Jurkat, Clone E6-1 (cell line): ENCODE measurements around the gene ENO2.
"Not testable (repeated sequence)": the region's sequence is repeated elsewhere in the genome, so short reads cannot be mapped to it uniquely, and the experiment has no call there.

Experiments used
- DNase-seq: peaks from one replicate; pipeline ENCODE4 v3.0.0-alpha.2; 2011; ENCODE audit warnings: low read depth, low spot score
- H3K4me3 ChIP-seq: 2 replicates; pipeline ENCODE4 v1.5.1; 2011; ENCODE audit warnings: mild to moderate bottlenecking, low read length, control low read depth, moderate library complexity

The ENO2 gene

DNA sequence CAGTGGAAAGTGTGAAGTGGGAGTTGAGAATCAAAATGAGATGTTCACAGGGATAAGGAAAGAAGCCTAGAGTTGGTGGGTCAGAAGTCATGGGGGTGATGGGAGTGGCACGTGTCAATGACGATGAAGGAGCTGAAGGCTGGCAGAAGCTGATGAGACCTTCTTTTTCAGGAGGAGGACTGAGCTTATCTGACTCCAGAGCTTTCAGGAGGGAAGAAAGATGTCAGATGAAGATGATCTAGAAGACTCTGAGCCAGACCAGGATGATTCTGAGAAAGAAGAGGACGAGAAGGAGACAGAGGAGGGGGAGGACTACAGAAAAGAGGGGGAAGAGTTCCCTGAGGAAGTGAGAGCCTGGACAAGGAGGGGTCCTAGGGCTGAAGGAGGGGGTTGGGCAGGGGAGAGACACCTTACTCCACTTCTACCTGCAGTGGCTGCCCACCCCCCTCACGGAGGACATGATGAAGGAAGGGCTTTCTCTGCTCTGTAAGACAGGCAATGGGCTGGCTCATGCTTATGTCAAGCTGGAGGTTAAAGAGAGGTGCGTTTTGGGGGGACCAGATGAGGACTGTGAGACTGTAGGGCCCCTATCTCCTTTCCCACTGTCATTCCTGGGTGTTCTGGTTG is 8.9 kb upstream of the ENO2 start:
- no peak for DNase-seq
- H3K4me3 ChIP-seq = peak overlapping the region; percentile 90

GRCh38 chr12:6908141-6908540 is 6.2 kb upstream of the ENO2 start:
- DNase-seq, H3K4me3 ChIP-seq: not testable (repeated sequence)

- no peak overlapping the region for H3K4me3 ChIP-seq
- DNase-seq = no peak
Observed at GRCh38 chr12:6909421-6910145, 4.8 kb upstream of the ENO2 start.

DNA sequence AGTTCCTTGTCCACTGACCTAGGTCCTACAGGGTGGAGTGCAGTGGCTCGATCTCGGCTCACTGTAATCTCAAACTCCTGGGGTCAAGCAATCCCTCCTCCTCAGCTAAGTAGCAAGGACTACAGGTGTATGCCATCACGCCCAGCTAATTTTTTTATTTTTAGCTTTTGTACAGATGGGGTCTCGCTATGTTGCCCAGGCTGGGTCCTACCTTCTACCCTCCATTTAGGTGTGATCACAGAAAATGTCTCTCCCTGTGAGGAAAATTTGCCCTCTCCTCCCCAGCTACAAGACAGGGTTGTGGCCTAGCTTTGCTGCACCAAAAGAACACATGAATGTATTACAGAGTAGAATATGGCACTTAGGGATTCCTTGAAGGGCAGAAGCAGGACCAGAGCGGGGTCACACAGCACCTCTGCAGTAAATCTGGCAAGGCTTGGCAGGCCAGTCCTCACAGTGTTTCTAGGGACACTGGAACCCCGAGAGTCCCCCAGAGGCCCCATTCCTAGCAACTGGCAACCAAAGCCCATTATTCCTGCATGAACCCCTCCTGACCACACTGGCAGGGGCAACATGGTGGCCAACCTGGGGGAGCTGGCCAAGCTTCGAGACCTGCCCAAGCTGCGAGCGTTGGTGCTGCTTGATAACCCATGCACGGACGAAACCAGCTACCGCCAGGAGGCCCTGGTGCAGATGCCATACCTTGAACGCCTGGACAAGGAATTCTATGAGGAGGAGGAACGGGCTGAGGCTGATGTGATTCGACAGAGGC is 2.0 kb upstream of the ENO2 start:
- no peak overlapping the region for H3K4me3 ChIP-seq
- no peak for DNase-seq

GRCh38 chr12:6914947-6915788 is 788 bp downstream of the ENO2 start:
- no peak for DNase-seq
- peak overlapping the region; percentile 78 for H3K4me3 ChIP-seq

DNA sequence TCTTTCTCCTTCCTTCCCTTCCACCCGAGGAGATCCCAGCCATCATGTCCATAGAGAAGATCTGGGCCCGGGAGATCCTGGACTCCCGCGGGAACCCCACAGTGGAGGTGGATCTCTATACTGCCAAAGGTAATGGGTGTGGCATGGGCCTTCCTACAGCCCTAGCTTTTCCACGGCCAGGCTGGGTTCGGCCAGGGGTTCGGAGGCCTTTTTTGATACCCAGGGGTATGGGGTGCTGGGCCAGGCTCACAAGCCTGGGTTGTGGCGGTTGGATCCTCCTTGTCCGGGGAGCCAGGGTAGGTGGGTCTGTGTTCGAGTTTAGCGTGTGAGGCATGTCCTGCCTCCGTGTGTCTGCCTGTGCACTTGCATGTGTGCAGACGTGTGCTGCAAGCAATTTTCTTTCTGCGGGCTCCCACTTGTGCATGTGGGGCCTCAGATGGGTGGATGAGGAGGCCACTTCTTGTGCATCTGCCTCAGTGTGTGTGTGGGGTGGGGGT is 1.5 kb downstream of the ENO2 start:
- DNase-seq = no peak
- H3K4me3 ChIP-seq = no peak overlapping the region

- no peak overlapping the region for H3K4me3 ChIP-seq
- DNase-seq = no peak
Observed at GRCh38 chr12:6916426-6917200, 2.2 kb downstream of the ENO2 start.

DNA sequence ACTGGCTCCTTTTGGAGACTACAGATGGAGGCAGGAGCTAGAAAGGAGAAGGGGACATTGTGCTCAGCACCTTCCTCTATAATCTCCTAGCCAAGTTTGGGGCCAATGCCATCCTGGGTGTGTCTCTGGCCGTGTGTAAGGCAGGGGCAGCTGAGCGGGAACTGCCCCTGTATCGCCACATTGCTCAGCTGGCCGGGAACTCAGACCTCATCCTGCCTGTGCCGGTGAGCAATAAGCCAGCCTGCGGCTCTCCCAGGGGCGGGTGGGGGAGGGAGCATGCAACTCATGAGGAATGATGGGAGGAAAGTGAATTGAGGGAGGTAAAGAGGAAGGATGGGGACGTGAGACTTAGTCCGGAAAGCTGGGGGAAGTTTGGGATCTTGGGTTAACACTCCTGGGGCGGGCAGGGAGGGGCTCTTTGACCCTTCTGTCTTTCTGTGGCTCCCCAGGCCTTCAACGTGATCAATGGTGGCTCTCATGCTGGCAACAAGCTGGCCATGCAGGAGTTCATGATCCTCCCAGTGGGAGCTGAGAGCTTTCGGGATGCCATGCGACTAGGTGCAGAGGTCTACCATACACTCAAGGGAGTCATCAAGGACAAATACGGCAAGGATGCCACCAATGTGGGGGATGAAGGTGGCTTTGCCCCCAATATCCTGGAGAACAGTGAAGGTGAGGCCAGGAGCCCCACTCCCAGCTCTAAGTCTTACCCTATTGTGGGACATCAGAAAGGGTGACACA is 3.3 kb downstream of the ENO2 start:
- no peak overlapping the region for H3K4me3 ChIP-seq
- DNase-seq = no peak

DNA sequence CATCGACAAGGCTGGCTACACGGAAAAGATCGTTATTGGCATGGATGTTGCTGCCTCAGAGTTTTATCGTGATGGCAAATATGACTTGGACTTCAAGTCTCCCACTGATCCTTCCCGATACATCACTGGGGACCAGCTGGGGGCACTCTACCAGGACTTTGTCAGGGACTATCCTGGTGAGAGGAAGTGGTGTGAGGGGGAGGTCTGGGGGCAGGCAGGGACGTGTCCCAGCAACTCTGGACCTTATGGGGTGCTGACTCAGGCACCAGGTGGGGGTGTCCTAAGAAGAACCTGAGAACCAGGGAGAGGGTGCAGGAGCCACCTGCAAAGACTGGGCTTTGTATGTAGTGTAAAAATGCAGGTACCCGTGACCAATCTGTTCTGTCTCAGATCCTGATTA is 5.2 kb downstream of the ENO2 start:
- DNase-seq = no peak
- H3K4me3 ChIP-seq = no peak overlapping the region

DNA sequence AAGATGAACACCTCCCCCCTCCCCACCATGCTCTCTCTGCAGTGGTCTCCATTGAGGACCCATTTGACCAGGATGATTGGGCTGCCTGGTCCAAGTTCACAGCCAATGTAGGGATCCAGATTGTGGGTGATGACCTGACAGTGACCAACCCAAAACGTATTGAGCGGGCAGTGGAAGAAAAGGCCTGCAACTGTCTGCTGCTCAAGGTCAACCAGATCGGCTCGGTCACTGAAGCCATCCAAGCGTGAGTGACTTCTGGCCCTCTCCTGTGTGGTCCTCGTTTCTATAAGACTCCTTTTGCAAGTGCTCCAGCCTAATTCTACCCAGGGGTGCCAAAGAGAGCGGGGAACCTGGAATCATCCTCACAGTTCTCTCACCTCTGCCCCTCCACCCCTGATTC is 7.2 kb downstream of the ENO2 start:
- H3K4me3 ChIP-seq = no peak overlapping the region
- no peak for DNase-seq

GRCh38 chr12:6921996-6922946 is 7.9 kb downstream of the ENO2 start:
- no peak overlapping the region for H3K4me3 ChIP-seq
- no peak for DNase-seq

DNA sequence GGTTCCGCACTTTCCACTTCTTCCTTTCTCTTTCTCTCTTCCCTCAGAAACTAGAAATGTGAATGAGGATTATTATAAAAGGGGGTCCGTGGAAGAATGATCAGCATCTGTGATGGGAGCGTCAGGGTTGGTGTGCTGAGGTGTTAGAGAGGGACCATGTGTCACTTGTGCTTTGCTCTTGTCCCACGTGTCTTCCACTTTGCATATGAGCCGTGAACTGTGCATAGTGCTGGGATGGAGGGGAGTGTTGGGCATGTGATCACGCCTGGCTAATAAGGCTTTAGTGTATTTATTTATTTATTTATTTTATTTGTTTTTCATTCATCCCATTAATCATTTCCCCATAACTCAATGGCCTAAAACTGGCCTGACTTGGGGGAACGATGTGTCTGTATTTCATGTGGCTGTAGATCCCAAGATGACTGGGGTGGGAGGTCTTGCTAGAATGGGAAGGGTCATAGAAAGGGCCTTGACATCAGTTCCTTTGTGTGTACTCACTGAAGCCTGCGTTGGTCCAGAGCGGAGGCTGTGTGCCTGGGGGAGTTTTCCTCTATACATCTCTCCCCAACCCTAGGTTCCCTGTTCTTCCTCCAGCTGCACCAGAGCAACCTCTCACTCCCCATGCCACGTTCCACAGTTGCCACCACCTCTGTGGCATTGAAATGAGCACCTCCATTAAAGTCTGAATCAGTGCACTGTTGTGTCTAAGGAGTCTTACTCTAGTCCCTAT is 8.8 kb downstream of the ENO2 start:
- no peak for DNase-seq
- no peak overlapping the region for H3K4me3 ChIP-seq

DNA sequence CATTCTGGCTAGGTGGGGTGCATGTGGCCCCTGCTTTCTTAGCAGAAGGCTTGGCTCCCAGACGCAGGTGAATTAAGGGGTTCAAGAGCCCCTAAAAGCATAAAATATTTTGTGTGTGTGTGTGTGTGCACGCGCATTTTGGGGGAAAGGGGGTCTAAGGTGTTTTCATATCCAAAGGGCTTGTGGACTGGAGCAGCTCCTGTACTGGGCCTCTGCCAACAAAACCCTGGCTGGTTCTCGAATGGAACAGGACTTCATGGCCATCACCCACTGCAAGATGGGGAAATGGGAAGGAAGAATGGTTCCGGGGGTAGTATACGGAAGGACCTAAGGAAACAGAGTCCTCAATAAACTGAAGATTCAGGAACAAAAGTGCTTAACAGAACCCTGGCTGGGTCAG is 9.5 kb downstream of the ENO2 start:
- DNase-seq = no peak
- H3K4me3 ChIP-seq = no peak overlapping the region

GRCh38 chr12:6925239-6925539 is 10.8 kb downstream of the ENO2 start:
- no peak overlapping the region for H3K4me3 ChIP-seq
- DNase-seq = no peak

- H3K4me3 ChIP-seq = no peak overlapping the region
- DNase-seq = no peak
Observed at GRCh38 chr12:6925540-6926279, 11.3 kb downstream of the ENO2 start.
